ENCODE results near the gene MAML2.

Gene MAML2

GRCh38 chr11:95994329-95994728, 348.7 kb downstream of the MAML2 start:
- DNase-seq = no peak

GRCh38 chr11:95993438-95994298, 349.3 kb downstream of the MAML2 start:
- no peak for DNase-seq

GRCh38 chr11:95991545-95991944, 351.4 kb downstream of the MAML2 start:
- no peak for DNase-seq

GRCh38 chr11:95991101-95991500, 351.9 kb downstream of the MAML2 start:
- DNase-seq = no peak

- DNase-seq = no peak
Measured at GRCh38 chr11:95989780-95990179, 353.2 kb downstream of the MAML2 start.

- no peak for DNase-seq
Measured at GRCh38 chr11:95989076-95989605, 353.9 kb downstream of the MAML2 start.

- DNase-seq = no peak
Measured at GRCh38 chr11:95985174-95985808, 357.7 kb downstream of the MAML2 start.

GRCh38 chr11:95984072-95984471, 358.9 kb downstream of the MAML2 start:
- no peak for DNase-seq

- DNase-seq = no peak
Measured at GRCh38 chr11:95977534-95978174, 365.3 kb downstream of the MAML2 start.

GRCh38 chr11:95976550-95976949, 366.4 kb downstream of the MAML2 start:
- DNase-seq = no peak

GRCh38 chr11:95975343-95975742, 367.7 kb downstream of the MAML2 start:
- DNase-seq = no peak

GRCh38 chr11:95972060-95972459, 370.9 kb downstream of the MAML2 start:
- no peak for DNase-seq

- no peak for DNase-seq
Measured at GRCh38 chr11:95968585-95968984, 374.4 kb downstream of the MAML2 start.

GRCh38 chr11:95964281-95964680, 378.7 kb downstream of the MAML2 start:
- no peak for DNase-seq

GRCh38 chr11:95961758-95962157, 381.2 kb downstream of the MAML2 start:
- DNase-seq = no peak

GRCh38 chr11:95950905-95951304, 392.1 kb downstream of the MAML2 start:
- DNase-seq = no peak

- DNase-seq = no peak
Measured at GRCh38 chr11:95948637-95949036, 394.4 kb downstream of the MAML2 start.

- no peak for DNase-seq
Measured at GRCh38 chr11:95944623-95945022, 398.4 kb downstream of the MAML2 start.

GRCh38 chr11:95943546-95943945, 399.4 kb downstream of the MAML2 start:
- DNase-seq = no peak

- DNase-seq = no peak
Measured at GRCh38 chr11:95939091-95939490, 403.9 kb downstream of the MAML2 start.

- no peak for DNase-seq
Measured at GRCh38 chr11:95937358-95937757, 405.6 kb downstream of the MAML2 start.

GRCh38 chr11:95933594-95933993, 409.4 kb downstream of the MAML2 start:
- no peak for DNase-seq

- DNase-seq = no peak
Measured at GRCh38 chr11:95931916-95932315, 411.1 kb downstream of the MAML2 start.

GRCh38 chr11:95930948-95931347, 412.0 kb downstream of the MAML2 start:
- DNase-seq = no peak
